H7 (cell line): ENCODE measurements around the gene SMAD2. TPM values are rescaled to one million over a fixed set of nuclear protein-coding genes. Genes with fewer than 3 reads are reported as not detected.
"Not testable (repeated sequence)": the region's sequence is repeated elsewhere in the genome, so short reads cannot be mapped to it uniquely, and the experiment has no call there.

Source experiments
- DNase-seq: peaks from one replicate; pipeline ENCODE4 v3.0.0; 2012
- H3K27me3 ChIP-seq: 2 replicates; pipeline ENCODE4 v1.6.0; 2011; ENCODE audit warnings: mild to moderate bottlenecking, low read length; ENCODE audit not compliant: control insufficient read depth, insufficient read depth
- H3K36me3 ChIP-seq: replicated peaks from 2 replicates; pipeline ENCODE4 v1.5.1; 2011; ENCODE audit warnings: low read length; ENCODE audit not compliant: control insufficient read depth, insufficient read depth
- H3K4me3 ChIP-seq: 2 replicates; pipeline ENCODE4 v1.5.1; 2011; ENCODE audit warnings: low read depth, mild to moderate bottlenecking, control low read depth, low read length, moderate library complexity; ENCODE audit not compliant: insufficient read depth
- total RNA-seq: library from RNA; depleted of rRNA; stranded (reverse); fragments of >200 nt; shearing (Covaris generic); gene quantifications from 2 replicates; pipeline ENCODE4 v1.2.3, GENCODE V29; 2014; rRNA removed

Gene SMAD2
- total RNA-seq, result 63.3 and 68.1 TPM in 2 replicates

DNA sequence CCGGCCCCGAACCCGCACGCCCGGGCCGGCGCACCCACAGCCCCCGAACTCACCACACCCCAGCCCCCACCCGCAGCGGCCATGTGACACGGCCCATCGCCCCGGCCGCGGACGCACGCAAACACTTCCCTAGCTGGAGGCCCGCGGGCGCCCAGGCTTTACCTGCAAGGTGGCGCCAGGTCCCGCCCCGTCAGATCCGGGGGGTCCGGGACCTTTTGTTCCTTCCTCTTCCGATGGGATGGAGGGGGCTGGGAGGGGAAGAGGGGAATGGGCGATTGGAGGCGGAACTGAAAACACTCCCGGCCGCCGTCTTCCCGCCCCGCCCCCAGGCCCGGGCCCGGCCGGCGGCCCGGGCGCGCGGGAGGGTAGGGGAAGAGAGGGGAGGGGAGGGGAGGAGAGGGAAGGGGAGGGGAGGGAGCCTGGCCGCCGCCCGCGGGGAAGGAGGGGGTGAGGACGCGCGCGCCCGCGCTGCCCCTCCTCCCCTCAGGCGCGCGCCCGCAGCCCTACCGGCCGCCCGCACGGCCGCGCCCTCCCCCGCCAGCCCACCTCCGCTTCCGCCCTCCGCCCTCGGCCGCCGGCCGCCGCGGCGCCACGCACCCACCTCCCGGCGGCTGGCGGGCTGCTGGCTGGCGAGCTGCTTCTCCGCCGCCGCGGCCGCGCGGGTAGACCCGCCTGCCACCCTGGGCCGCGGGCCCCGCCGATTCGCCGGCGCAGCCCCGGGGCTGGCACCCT, at the start of gene SMAD2:
Gene SMAD2, minus strand, starts transcription at position 461 of the 732 bp plus-strand sequence. CDS start 33,903 bp downstream, outside the sequence.
- Histone ChIP-seq H3K4me3 (peak within 1 kb of the TSS; percentile 87), H3K36me3 (no peaks in the 10 kb centered on the region), H3K27me3 (no peaks in the 10 kb centered on the region)
- DNase-seq, result peak; percentile 92

DNA sequence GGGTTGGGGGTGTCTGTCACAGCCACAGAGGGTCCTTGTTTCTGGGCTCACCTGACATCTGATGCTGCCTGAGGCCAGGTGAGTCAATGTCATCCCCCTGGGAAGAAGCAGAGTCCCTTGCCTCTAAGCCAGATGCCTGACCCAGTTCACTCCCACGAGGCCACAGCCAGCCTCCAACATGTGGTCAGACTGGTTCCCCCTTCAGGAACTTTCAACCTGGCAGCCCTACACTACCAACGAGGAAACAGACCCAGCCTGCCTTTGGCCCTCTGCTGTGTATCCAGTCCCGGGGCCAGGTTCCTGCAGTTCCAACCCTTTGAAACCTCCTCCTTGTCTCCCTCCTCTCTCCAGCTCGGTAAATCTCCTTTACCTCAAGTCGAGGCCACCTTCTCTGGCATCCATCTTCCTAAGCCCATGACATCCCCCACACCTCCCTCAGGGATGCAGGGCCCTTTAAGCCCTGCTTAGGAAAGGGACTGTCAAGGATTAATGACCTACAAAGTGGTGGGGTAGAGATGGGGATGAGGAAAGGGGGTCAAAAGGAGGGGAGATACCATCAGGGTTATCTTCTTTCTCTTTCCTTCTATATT, 49.2 kb upstream of the SMAD2 start:
- no peaks in the 10 kb centered on the region for H3K36me3 ChIP-seq
- DNase-seq, result no peak
- H3K4me3 ChIP-seq, result no peak overlapping the region
- no peaks in the 10 kb centered on the region for H3K27me3 ChIP-seq

DNA sequence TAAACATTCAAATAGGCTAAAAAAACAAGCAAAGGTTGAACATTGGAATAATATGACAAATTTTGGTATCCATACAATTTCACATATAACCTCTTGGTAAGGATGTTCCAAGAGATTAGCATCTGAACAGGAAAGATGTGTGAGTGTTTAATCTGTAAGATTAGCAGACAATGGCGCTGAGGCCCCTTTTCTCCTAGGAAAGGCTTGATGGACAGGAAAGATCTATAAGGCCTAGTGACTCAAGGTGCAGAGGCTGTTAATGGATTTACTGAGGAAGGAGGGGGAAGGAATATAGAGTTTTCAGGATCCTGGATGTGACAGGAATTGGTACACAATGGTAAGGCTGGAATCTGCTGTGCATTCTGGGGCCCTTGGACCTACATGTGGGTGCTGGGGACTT, 48.1 kb upstream of the SMAD2 start:
- no peak for DNase-seq
- Histone ChIP-seq H3K27me3 (no peaks in the 10 kb centered on the region), H3K36me3 (no peaks in the 10 kb centered on the region), H3K4me3 (no peak overlapping the region)

DNA sequence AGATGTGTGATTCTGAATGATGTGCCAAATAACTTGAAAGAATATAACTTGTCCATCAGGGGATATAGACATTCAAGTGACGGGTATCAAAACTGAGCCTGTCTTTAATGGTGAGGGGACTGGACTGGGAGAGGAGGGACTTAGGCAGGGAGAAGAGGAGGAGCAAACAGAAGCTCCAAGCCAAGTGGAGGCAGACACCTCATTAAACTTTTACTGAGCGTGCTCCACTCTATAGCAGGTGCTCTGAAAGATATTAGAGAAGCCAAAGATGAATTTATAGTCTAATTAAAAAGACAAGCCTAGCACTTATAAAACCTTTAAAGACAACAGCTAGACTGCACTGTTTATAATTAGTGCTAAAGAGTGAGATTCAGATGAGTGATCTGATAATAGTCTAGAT, 47.7 kb upstream of the SMAD2 start:
- H3K36me3 ChIP-seq, result no peaks in the 10 kb centered on the region
- DNase-seq, result no peak
- no peak overlapping the region for H3K4me3 ChIP-seq
- H3K27me3 ChIP-seq, result no peaks in the 10 kb centered on the region

DNA sequence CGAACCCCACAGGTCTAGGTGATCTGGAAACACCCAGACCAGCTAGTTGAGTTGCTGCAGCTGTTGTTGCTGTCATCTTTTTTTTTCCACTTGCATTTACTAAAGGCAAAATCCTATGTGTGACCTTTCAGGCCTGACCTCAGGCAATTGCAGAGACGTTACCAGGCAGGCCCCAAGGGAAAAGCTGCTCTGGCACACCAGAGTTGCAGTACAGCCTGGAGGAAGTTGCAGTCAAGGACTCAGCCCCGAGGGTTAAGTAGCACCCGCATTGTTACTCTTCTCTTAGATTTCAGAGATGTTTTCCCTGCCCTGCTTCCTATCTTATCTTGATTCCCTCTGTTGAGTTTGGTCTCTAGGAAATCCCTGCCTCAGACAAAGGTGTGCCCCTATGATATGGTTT, 45.2 kb upstream of the SMAD2 start:
- no peaks in the 10 kb centered on the region for H3K36me3 ChIP-seq
- no peak for DNase-seq
- H3K4me3 ChIP-seq, result no peak overlapping the region
- no peaks in the 10 kb centered on the region for H3K27me3 ChIP-seq

DNA sequence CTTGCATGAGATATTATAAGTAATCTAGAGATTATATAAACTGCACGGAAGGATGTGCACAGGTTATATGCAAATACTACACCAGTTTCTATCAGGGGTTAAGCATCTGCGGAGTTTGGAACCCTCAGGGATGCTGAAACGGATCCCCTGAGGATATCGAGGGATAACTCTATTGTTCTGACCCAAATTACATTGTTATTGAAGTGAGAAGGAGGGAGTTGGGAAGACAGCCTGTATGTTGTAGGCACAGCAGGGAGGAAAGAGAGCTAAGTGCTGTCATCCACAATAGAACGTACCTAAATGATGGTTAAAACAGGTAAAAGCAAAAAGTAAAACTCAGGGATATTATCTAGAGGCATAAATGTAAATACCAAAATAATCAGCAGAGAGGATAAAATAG, 44.6 kb upstream of the SMAD2 start:
- Histone ChIP-seq H3K4me3 (no peak overlapping the region), H3K36me3 (no peaks in the 10 kb centered on the region), H3K27me3 (no peaks in the 10 kb centered on the region)
- DNase-seq, result peak; percentile 54

DNA sequence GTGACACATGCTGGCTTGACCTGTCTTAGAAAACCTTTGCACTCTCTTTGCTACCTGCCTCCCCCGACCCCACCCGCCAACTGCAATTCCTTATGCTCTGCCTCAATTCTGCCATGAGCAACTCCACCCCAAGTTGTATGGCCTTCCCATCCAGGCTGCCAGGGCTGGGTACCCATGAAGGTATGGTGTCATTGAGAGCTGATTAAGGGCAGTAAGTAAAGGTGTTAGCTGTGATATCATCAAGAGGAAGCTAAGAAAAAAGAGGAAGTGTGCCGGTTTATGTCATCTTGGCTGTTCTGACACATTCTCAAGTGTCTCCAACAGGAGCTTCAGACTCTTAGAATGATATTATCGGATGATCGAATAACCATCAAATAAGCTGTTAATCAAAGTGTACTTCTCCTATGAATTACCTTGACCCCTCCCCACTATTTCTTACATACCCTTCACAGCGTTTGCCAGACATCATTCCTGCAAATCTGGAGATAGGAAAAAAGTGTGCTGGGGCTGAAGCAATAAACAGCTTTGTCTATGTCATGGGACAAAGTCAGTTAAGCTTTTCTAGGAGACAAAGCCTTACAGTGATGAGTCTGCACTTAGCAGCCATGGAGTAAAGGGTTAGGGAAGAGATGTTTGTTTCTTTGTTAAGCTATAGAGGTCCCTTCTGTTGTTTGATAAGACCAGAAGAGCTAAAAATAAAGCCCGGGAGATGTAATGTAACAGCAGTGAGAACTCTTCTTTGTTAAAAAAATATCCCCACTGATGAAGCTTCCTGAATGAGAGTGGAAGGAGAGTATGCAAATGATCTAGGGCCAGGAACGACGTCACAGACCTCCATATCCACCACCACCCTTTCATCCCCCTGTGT, 40.4 kb upstream of the SMAD2 start:
- Histone ChIP-seq H3K4me3 (no peak overlapping the region), H3K36me3 (no peaks in the 10 kb centered on the region), H3K27me3 (no peaks in the 10 kb centered on the region)
- DNase-seq, result no peak

DNA sequence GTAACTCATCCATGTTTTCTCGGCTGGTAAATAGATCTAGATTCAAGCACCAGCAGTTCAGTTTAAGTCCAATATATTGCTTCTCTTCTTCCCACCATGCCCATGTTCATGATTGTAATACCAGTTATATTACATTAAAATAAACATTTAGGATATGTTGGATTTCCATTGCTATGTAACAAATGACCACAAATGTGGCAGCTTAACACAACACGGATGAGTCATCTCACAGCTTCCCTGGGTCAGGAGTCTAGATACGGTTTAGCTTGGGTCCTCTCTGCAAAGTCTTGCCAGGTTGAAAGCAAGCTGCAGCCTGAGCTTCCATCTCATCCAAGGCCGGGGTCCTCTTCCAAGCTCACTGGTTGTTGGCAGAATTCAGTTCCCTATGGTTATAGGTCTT, 39.4 kb upstream of the SMAD2 start:
- no peak overlapping the region for H3K4me3 ChIP-seq
- H3K27me3 ChIP-seq, result no peaks in the 10 kb centered on the region
- no peak for DNase-seq
- H3K36me3 ChIP-seq, result no peaks in the 10 kb centered on the region

DNA sequence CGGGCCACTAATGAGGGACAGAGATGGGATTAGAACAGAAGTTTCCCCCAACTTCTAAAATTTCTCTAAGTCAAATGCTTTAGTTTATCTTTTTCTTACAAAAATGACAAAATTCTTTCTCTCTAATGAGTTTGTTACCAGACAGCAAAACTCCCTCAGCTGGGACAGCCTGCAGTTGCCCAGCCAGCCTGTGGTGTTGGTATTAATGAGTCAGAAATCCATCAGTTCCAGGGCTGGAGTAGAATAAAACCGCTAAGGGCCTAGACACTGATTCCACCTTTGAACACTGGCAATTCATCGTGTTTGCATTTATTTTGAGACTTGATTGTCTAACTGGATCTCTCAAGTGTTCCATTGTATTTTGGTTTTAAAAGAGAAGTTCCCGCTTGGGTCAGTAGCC, 38.3 kb upstream of the SMAD2 start:
- no peaks in the 10 kb centered on the region for H3K27me3 ChIP-seq
- no peaks in the 10 kb centered on the region for H3K36me3 ChIP-seq
- no peak for DNase-seq
- no peak overlapping the region for H3K4me3 ChIP-seq

DNA sequence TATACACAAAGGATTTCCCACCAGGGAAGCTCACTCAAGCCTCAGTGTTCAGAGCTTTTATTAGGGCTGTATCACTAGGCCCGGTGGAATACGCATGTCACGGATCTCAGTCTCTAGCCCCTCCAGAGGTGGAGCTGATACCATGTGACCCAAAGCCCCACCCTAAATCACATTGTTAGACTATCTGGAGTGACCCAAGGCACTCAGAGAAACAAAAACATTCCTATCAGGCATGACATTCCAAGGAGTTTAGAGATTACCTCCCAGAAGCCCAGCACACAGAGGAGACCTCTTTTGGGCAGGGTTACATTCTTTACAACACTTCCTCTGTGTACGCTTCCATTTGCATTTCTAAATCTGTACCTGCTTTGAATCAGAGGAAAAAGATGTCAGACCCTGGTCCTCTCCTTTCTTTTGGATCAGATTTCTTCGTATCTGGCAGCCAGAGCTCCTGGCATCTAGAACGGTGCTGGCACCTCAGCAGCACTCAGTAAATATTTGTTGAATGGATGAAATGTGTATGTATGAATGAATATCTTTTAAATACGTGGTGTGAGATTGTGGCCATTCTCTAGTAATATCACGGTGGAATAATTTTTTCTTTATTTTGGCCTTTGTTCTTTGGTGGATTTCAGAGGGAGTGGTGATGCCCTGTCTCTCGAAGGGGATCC, 37.7 kb upstream of the SMAD2 start:
- H3K4me3 ChIP-seq, result no peak overlapping the region
- DNase-seq, result no peak
- no peaks in the 10 kb centered on the region for H3K36me3 ChIP-seq
- no peaks in the 10 kb centered on the region for H3K27me3 ChIP-seq

DNA sequence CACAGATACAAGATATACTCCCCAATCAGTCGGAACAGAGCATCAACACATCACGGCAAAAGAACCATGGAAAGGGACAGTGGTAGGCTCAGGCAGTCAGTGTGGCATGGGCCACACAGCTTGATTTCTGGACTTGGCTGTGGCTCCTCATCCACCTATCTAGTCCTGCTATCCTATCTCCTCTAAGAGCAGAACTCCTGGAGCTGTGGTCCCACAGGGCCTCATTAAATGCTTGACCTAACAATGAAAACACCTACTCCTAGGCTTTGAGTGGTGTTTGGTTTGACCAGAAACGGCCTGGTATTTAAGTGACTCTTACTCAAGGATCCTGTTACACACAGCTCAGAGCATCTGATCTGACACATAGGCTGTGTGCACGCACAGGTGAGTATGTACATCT, 33.6 kb upstream of the SMAD2 start:
- no peak for DNase-seq
- Histone ChIP-seq H3K27me3 (no peaks in the 10 kb centered on the region), H3K4me3 (no peak overlapping the region), H3K36me3 (no peaks in the 10 kb centered on the region)

DNA sequence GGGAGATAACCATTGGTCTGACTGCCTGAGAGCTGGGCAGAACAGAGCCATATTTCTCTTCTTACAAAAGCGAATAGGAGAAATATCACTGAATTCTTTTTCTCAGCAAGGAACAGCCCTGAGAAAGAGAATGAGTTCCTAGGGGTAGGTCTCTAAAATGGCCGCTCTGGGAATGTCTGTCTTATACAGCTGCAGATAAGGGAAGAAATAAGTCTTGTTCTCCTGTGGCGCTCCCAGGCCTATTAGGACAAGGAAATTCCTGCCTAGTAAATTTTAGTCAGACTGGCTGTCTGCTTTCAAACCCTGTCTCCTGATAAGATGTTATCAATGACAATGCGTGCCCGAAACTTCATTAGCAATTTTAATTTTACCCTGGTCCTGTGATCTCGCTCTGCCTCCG, 30.5 kb upstream of the SMAD2 start:
- not testable (repeated sequence) for H3K36me3 ChIP-seq, DNase-seq

DNA sequence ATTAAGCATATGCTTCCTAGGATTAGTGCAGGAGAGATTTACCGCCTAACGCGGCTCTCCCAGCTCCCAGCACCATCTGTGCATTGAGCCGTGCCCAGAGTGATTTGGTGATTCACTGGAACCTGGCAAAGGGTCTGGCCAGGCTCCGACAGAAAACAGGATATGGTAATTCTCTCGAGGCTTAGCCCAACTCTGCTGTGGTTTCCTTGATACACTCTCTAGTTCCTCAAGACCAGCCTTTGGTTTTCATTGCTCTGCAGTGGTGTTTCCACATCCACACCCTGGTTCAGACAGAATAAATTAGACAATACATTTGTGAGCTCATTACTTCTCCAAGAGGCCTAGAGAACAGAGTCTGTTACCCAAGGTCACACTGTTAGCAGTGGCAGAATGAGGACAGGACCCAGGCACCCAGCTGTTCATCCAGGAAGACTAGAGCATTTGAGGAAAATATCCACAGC, 23.0 kb upstream of the SMAD2 start:
- H3K36me3 ChIP-seq, result no peaks in the 10 kb centered on the region
- H3K27me3 ChIP-seq, result no peaks in the 10 kb centered on the region
- no peak overlapping the region for H3K4me3 ChIP-seq
- no peak for DNase-seq

More for the DNA sequence above, 30.5 kb upstream of the SMAD2 start:
- H3K4me3 ChIP-seq, H3K27me3 ChIP-seq: not testable (repeated sequence)

DNA sequence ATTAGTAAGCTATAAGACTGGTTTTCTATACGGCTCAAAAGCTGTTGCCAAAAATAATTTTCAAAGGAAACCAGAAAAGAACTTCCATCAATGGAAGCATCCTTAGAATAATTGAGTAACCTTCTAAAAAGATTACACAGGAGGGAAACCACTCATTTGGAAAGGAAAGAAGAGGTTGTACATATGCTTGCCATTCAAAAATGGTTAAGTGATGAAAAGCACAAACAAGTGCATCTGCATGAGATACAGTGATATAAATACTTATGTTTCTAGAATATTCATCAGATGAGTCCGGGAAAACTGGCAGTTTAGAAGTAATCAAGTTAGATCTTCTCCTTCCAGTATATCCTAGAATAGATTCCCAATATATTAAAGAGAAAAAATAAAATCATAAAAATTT, 20.1 kb upstream of the SMAD2 start:
- Histone ChIP-seq H3K4me3 (no peak overlapping the region), H3K27me3 (no peaks in the 10 kb centered on the region), H3K36me3 (no peaks in the 10 kb centered on the region)
- DNase-seq, result no peak
